A549 (cell line): ENCODE measurements around the gene WFDC1. TPM values are rescaled to one million over a fixed set of nuclear protein-coding genes. Genes with fewer than 3 reads are reported as not detected.
A peak's percentile ranks its signal among the peaks of the same experiment; 100 is the strongest.

Source experiments
- ATAC-seq, 2 experiments: fragments of 200-7000 bp in 1 of 2; fragments of >200 bp in 1 of 2; cut with Nextera tagmentation in 1 of 2; cut with Tn5 transposase in 1 of 2; 3 replicates each; pipeline versions ENCODE4 v1.8.0 to v1.9.1; 2018 to 2020; ENCODE audit warnings: mild to moderate bottlenecking in 1 of 2, moderate library complexity in 1 of 2
- CTCF ChIA-PET: fragments of 300-600 bp; sonication (Branson Sonifier 250); formaldehyde crosslinking; extraction: SDS; loops from one replicate; lab custom pipeline; 2021; ENCODE audit warnings: antibody characterized with exemption, inconsistent platforms; lab: Yijun Ruan, JAX
- POLR2A ChIA-PET: fragments of 350-600 bp; formaldehyde crosslinking; extraction: SDS; loops from one replicate; lab custom pipeline; 2021; ENCODE audit warnings: antibody characterized with exemption, inconsistent platforms; lab: Yijun Ruan, JAX
- DNase-seq, 2 experiments: peaks; one replicate each; pipeline versions ENCODE4 v3.0.0 to v3.0.0-alpha.2; 2011 to 2016; ENCODE audit warnings: low read depth in 1 of 2, low spot score in 1 of 2
- FAIRE-seq: peaks from 2 replicates; lab custom pipeline; 2011; peaks lifted over from hg19 to GRCh38; lab: Jason Lieb, UNC
- H3K27ac ChIP-seq, 2 experiments: fragments of >200 bp; sonication (Bioruptor Twin); formaldehyde crosslinking; 3 replicates each; pipeline ENCODE4 v1.5.1; 2016 to 2017
- H3K4me1 ChIP-seq: fragments of >200 bp; sonication (Bioruptor Twin); formaldehyde crosslinking; 3 replicates; pipeline ENCODE4 v1.6.1; 2016
- H3K4me2 ChIP-seq: fragments of >200 bp; sonication (Bioruptor Twin); formaldehyde crosslinking; 3 replicates; pipeline ENCODE4 v1.6.1; 2016
- H3K4me3 ChIP-seq: fragments of >200 bp; sonication (Bioruptor Twin); formaldehyde crosslinking; 3 replicates; pipeline ENCODE4 v1.5.1; 2016
- H3K9me3 ChIP-seq: fragments of >200 bp; sonication (Bioruptor Twin); formaldehyde crosslinking; 3 replicates; pipeline ENCODE4 v1.6.1; 2016
- ATOH8 ChIP-seq: fragments of 250-450 bp; sonication (Bioruptor Pico); IDR thresholded peaks from 2 replicates; pipeline ENCODE4 v1.5.0; 2020; ENCODE audit warnings: low read depth, mild to moderate bottlenecking, moderate library complexity
- BCL3 ChIP-seq: fragments of >200 bp; sonication (Bioruptor Twin); formaldehyde crosslinking; IDR thresholded peaks from 3 replicates; pipeline ENCODE4 v1.6.1; 2016
- CHD2 ChIP-seq: fragments of 150-350 bp; IDR thresholded peaks from 2 replicates; pipeline ENCODE4 v1.6.1; 2014; ENCODE audit warnings: low read length; ENCODE audit not compliant: partially characterized antibody
- E2F6 ChIP-seq: IDR thresholded peaks from 2 replicates; pipeline ENCODE4 v1.6.1; 2012; ENCODE audit warnings: low read depth, borderline replicate concordance
- EHMT2 ChIP-seq: fragments of 200-600 bp; sonication (generic); IDR thresholded peaks from 2 replicates; pipeline ENCODE4 v1.6.1; 2016; ENCODE audit warnings: antibody characterized with exemption, low read depth, mild to moderate bottlenecking, moderate library complexity
- EP300 ChIP-seq, 2 experiments: fragments of >200 bp; sonication (Bioruptor Twin); formaldehyde crosslinking; IDR thresholded peaks; 2 replicates in 1 of 2; 3 replicates in 1 of 2; pipeline ENCODE4 v1.6.1; 2016 to 2017
- ESRRA ChIP-seq: fragments of 150-350 bp; IDR thresholded peaks from 2 replicates; pipeline ENCODE4 v1.6.1; 2014; ENCODE audit warnings: mild to moderate bottlenecking, low read length, borderline replicate concordance
- HDAC2 ChIP-seq: fragments of 200-600 bp; sonication (generic); IDR thresholded peaks from 2 replicates; pipeline ENCODE4 v1.6.1; 2016
- HOXB13 ChIP-seq: fragments of 250-450 bp; sonication (Bioruptor Pico); IDR thresholded peaks from 2 replicates; pipeline ENCODE4 v1.5.0; 2020; ENCODE audit warnings: low read depth, mild to moderate bottlenecking, moderate library complexity
- HOXB5 ChIP-seq: fragments of 250-450 bp; sonication (Bioruptor Pico); IDR thresholded peaks from 2 replicates; pipeline ENCODE4 v1.5.0; 2020; ENCODE audit warnings: mild to moderate bottlenecking, moderate library complexity
- JUN ChIP-seq, 2 experiments: fragments of >200 bp; sonication (Bioruptor Twin); formaldehyde crosslinking; IDR thresholded peaks; 2 replicates in 1 of 2; 3 replicates in 1 of 2; pipeline ENCODE4 v1.6.1; 2016 to 2017
- MAFK ChIP-seq: fragments of 450-650 bp; IDR thresholded peaks from 2 replicates; pipeline ENCODE4 v1.6.1; 2014; ENCODE audit not compliant: partially characterized antibody
- MYC ChIP-seq: IDR thresholded peaks from 2 replicates; pipeline ENCODE4 v1.6.1; 2012; ENCODE audit warnings: mild to moderate bottlenecking, inconsistent platforms, low read length, improper control_type of control experiment, borderline replicate concordance
- NPAS2 ChIP-seq: fragments of 250-450 bp; sonication (Bioruptor Pico); IDR thresholded peaks from 2 replicates; pipeline ENCODE4 v1.8.0; 2022; ENCODE audit warnings: mild to moderate bottlenecking, moderate library complexity, borderline replicate concordance
- POLR2A ChIP-seq: IDR thresholded peaks from 2 replicates; pipeline ENCODE4 v1.6.1; 2012; ENCODE audit warnings: mild to moderate bottlenecking, low read length
- RCOR1 ChIP-seq: fragments of 150-350 bp; IDR thresholded peaks from 2 replicates; pipeline ENCODE4 v1.6.1; 2014; ENCODE audit warnings: antibody characterized with exemption, low read length, low read depth
- RNF2 ChIP-seq: fragments of 200-600 bp; sonication (generic); IDR thresholded peaks from 2 replicates; pipeline ENCODE4 v1.6.1; 2016; ENCODE audit warnings: low read depth, mild to moderate bottlenecking, antibody characterized with exemption, moderate library complexity, borderline replicate concordance
- ZSCAN20 ChIP-seq: fragments of 250-450 bp; sonication (Bioruptor Pico); IDR thresholded peaks from 2 replicates; pipeline ENCODE4 v1.8.0; 2022; ENCODE audit warnings: mild to moderate bottlenecking, moderate library complexity
- WGBS: methylation state at CpG from one replicate; pipeline ENCODE4 v1.1.6; 2017; ENCODE audit errors: missing lambda C conversion rate; 5-methylcytosine and 5-hydroxymethylcytosine counted together
- polyA plus RNA-seq, 4 experiments: library from polyadenylated mRNA; depleted of rRNA in 3 of 4; stranded (reverse); fragments of >200 nt; fragmentation: RNase III in 1 of 4; extraction: RNeasy Plus Mini Kit Qiagen cat#74134 plus additional on column Dnase treatment in 1 of 4; gene quantifications; 2 replicates in 3 of 4; 3 replicates in 1 of 4; pipeline ENCODE4 v1.2.3, GENCODE V29; 2011 to 2017

The WFDC1 gene
- polyA plus RNA-seq, 2 of the 4 experiments (the other 2 are of a cell fraction) = not detected

GRCh38 chr16:84270071-84270470 is 24.6 kb upstream of the WFDC1 start:
- Histone ChIP-seq H3K4me3 (no peak overlapping the region), H3K27ac (no peak overlapping the region), H3K4me2 (no peak overlapping the region), H3K4me1 (no peaks in the 10 kb centered on the region), H3K9me3 (no peaks in the 10 kb centered on the region)
- POLR2A ChIA-PET = no interaction called here
- DNase-seq = no peak
- ATAC-seq = no peak
- WGBS = 53% methylated on average over 9 of the region's 9 CpGs
- TF ChIP-seq JUN (IDR thresholded peaks at IDR 0.05) (no peak), ZSCAN20 (no peak), ATOH8 (CRISPR knock-in tag) (no peak), POLR2A (no peak)
- FAIRE-seq = no peak
- CTCF ChIA-PET = interaction anchor here (1.4 to 17.8 kb wide), 3 partner anchors 10 to 214 kb away, joined by 3 to 245 read pairs (median 9); no protein-coding TSS in a partner anchor

GRCh38 chr16:84270531-84270930 is 24.1 kb upstream of the WFDC1 start:
- POLR2A ChIA-PET = no interaction called here
- no peak for DNase-seq
- TF ChIP-seq EHMT2 (no peak), BCL3 (no peak)
- TF ChIP-seq, all 56 proteins: peak for 0
- 54% methylated on average over 10 of the region's 10 CpGs for WGBS
- CTCF ChIA-PET = interaction anchor here (1.4 to 17.8 kb wide), 4 partner anchors 10 to 214 kb away, joined by 3 to 245 read pairs (median 6); no protein-coding TSS in a partner anchor
- H3K4me2 ChIP-seq = no peak overlapping the region
- no peak overlapping the region for H3K4me3 ChIP-seq
- H3K27ac ChIP-seq = no peak overlapping the region
- no peak for ATAC-seq
- no peak for FAIRE-seq
- H3K9me3 ChIP-seq = no peaks in the 10 kb centered on the region
- H3K4me1 ChIP-seq = no peaks in the 10 kb centered on the region

GRCh38 chr16:84271037-84271436 is 23.6 kb upstream of the WFDC1 start:
- no peak for TF ChIP-seq ATOH8 (CRISPR knock-in tag)
- TF ChIP-seq ESRRA = no peak
- TF ChIP-seq HOXB13 = no peak
- TF ChIP-seq E2F6 = no peak
- H3K4me1 ChIP-seq = no peaks in the 10 kb centered on the region
- no peak overlapping the region for H3K4me2 ChIP-seq
- H3K9me3 ChIP-seq = no peaks in the 10 kb centered on the region
- FAIRE-seq = no peak
- no peak overlapping the region for H3K4me3 ChIP-seq
- no peak for DNase-seq
- ATAC-seq = no peak
- POLR2A ChIA-PET = no interaction called here
- WGBS = 5% methylated on average over 1 of the region's 1 CpG
- no peak overlapping the region for H3K27ac ChIP-seq
- CTCF ChIA-PET = interaction anchor here (1.0 to 17.8 kb wide), 5 partner anchors 9 to 235 kb away, joined by 3 to 245 read pairs (median 3); no protein-coding TSS in a partner anchor

- ATAC-seq (peak in 1 of 2 experiments; percentile 44; a peak in 2 of 6 replicates), DNase-seq (no peak), FAIRE-seq (no peak)
- H3K4me2 ChIP-seq = no peak overlapping the region
- TF ChIP-seq RCOR1 (no peak), HDAC2 (no peak), JUN (IDR thresholded peaks at IDR 0.05) (no peak), POLR2A (no peak), MAFK (no peak), ESRRA (no peak), NPAS2 (CRISPR knock-in tag) (no peak), HOXB5 (CRISPR knock-in tag) (no peak), RNF2 (no peak), CHD2 (no peak), MYC (no peak), EP300 (IDR thresholded peaks at IDR 0.05) (no peak)
- H3K9me3 ChIP-seq = no peaks in the 10 kb centered on the region
- H3K4me1 ChIP-seq = no peaks in the 10 kb centered on the region
- ChIA-PET POLR2A (no interaction called here), CTCF (interaction anchor here (1.0 to 17.8 kb wide), 4 partner anchors 8 to 234 kb away, joined by 3 to 245 read pairs (median 6); no protein-coding TSS in a partner anchor)
- no peak overlapping the region for H3K4me3 ChIP-seq
- no peak overlapping the region for H3K27ac ChIP-seq
- WGBS = 25% methylated on average over 4 of the region's 4 CpGs
Measured at GRCh38 chr16:84271866-84272265, 22.8 kb upstream of the WFDC1 start.
